ENCODE measurements around the gene CTDSP2.
"Not testable (repeated sequence)": the region's sequence is repeated elsewhere in the genome, so short reads cannot be mapped to it uniquely, and the experiment has no call there.

Gene CTDSP2

DNA sequence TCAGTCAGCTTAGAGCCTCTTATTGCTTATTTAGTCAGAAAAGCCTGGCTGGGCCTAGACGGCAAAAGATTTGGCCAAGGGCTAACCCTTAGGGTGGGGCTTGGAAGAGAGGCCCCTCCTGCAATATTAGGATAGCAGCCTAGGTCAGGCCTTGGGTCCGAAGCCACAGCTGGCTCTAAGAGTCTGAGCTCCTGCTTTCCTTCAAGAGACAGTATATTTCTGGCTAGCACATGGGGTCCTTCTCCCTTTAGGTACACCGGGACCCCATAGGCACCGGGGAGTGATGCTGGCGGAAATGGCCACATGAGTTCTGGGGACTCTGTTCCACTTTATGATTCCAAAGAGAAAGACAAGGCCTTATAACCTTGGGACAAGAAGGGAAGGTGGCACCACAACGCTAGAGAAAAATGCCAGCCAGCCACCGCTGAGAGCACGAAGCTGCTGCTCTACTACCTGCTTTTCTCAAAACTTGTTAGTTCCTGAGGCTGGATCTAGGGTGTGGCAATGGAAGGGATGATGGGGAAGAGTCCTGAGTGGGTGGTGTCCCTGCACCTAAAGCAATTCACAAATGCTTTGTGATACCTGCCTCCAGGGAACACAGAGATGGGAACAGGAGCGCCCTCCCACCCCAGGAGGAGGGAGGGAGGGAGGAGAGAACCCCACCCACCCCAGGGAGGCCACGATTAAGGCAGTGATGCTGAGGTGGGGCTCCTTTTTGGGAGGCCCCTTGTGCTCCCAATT is 24.9 kb downstream of the CTDSP2 start:
- TF ChIP-seq, protein P1, sequence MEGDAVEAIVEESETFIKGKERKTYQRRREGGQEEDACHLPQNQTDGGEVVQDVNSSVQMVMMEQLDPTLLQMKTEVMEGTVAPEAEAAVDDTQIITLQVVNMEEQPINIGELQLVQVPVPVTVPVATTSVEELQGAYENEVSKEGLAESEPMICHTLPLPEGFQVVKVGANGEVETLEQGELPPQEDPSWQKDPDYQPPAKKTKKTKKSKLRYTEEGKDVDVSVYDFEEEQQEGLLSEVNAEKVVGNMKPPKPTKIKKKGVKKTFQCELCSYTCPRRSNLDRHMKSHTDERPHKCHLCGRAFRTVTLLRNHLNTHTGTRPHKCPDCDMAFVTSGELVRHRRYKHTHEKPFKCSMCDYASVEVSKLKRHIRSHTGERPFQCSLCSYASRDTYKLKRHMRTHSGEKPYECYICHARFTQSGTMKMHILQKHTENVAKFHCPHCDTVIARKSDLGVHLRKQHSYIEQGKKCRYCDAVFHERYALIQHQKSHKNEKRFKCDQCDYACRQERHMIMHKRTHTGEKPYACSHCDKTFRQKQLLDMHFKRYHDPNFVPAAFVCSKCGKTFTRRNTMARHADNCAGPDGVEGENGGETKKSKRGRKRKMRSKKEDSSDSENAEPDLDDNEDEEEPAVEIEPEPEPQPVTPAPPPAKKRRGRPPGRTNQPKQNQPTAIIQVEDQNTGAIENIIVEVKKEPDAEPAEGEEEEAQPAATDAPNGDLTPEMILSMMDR (IDR thresholded peaks at IDR 0.05) = no peak
- no peak for TF ChIP-seq ZFX (IDR thresholded peaks at IDR 0.05; ENCODE audit: borderline replicate concordance)
- no peak overlapping the region for H3K27ac ChIP-seq

DNA sequence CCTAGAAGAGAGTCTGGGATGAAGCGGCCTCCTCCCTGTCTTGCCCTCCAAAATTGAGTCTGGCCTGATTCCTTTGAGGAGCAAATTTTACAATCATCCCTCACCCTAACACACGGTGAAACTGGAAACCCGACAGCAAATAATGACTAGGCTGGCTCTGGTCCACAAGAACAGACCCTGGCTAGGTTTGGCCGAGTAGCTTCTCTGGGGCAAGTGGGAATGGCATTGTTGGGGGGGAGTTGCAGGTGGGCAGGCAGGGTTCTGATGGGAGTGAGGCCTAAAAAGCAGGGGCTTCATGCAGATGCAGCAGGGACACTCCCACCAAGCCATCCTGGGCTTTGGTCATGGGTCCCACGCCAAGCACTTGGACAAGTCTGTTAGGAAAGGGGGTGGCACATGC is 25.5 kb downstream of the CTDSP2 start:
- not testable (repeated sequence) for H3K27ac ChIP-seq

DNA sequence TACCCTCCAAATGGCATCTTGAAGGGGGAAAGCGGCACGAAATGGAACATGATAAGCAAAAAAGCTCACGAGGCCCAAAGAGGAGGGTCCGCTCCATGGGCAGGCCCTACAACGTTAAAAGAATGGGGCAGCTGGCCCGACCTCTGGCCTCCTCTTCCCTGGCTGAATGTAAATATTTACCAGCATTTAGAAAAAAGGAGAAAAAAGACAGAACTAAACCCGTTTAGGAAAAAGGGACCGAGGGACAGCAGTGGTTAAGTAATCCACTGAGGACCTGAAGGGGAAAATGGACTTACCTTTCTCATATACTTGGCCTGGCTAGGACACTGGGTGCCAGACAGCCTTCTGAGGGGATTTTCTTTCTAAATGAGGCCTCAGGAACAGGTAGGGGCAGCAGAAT is 26.4 kb downstream of the CTDSP2 start:
- not testable (repeated sequence) for H3K27ac ChIP-seq

DNA sequence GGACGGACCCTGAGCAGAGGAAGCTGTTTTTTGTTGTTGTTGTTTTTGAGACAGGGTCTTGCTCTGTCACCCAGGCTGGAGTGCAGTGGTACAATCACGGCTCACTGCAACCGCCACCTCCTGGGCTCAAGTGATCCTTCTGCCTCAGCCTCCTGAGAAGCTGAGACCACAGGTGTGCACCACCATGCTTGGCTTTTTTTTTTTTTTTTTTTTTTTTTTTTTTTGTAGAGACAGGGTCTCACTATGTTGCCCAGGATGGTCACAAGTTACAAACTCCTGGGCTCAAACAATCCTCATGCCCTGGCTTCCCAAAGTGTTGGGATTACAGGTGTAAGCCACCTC is 28.6 kb downstream of the CTDSP2 start:
- not testable (repeated sequence) for H3K27ac ChIP-seq

DNA sequence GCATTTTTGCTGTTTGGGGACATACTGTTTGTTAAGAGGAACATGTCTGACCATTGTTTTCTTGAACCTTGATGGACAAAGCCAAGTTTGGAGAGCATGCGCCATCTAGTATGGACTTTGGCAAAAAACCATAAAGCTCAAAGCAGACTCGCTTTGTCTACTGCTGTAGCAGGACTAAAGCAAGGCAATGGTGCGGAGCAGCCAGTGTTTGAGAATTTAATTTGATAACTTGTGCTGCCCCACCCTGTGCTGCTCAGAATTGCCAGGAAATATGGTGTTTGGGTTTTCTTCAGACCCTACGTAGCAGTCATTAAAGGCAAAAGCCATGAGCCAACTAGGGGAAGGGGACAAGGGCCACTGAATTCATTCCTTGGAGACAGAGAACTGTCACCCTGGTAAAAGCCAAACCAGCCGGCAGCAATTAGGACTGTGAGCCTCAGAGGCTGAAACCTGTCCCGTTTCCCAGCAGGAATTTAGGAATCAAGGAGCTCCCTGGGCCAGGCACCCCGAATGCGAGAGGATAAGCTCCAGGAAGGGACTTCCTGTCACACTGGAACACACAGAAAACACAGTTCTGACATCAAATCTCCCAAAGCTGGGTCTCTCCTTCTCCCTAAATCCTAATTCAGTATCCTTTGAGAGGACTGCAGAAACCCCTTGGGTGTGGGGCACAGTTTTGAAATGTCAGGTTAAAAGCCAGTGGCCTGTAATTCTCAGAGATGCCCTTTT is 29.1 kb downstream of the CTDSP2 start:
- 0 out of 2 replicates have a peak overlapping the region, but pooled peaks have one; percentile 1 for H3K27ac ChIP-seq
- TF ChIP-seq ZFX (IDR thresholded peaks at IDR 0.05; ENCODE audit: borderline replicate concordance) = no peak
- TF ChIP-seq, protein P1 (IDR thresholded peaks at IDR 0.05) = no peak

DNA sequence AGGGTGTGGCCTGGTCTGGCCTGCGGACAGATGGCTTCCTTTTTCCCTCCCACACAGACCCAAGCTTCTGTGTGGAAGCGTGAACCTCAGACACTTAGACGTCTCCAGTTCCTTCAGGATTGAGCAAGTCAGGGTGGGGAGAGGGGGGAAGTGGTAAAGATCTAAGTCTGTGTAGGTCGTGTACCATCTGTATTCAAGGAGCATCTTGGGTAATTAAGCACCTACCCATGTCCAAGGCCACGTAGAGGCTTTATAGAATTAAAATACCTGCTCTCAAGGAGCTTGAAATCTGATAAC is 29.7 kb downstream of the CTDSP2 start:
- TF ChIP-seq, protein P1 (IDR thresholded peaks at IDR 0.05) = no peak
- no peak for TF ChIP-seq ZFX (IDR thresholded peaks at IDR 0.05; ENCODE audit: borderline replicate concordance)
- no peak overlapping the region for H3K27ac ChIP-seq

DNA sequence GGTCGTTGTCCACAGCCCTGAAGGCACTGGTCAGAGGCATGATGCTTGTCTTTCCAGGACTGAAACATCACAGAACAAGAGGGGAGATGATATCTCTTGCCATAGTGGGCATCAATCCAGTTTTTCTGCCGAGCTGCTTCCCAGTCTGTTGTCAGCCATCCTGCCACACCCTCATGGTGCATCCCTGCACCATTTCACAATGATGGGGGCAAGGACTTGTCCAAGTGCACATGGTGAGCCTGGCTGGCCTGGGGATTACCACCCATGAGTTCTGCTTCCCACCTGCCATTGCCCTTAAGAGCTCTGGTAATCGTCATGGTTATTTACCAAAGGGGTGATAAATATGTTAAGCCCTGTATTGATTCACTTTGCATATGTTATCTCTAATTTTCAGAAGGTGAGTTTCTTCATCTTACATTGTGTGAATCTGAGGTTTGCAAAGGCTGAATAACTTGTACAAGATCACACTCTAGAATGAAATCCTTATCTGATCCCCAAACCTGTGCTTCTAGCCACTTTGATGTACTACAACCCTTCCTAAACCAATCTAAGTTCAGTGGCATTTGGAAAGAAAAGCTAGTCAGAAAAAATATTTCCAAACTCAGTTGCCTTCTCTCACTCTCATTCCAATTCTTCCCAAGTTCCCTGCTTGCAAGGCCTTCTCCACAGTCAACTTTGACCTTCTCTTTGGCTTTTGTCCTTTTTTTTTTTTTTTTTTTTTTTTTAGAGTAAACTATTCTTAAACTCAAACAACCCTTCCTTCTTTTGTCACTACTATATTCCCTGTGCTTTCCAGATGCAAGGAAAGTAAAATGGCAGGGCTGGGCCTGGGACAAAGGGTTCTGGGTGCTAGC is 30.3 kb downstream of the CTDSP2 start:
- H3K27ac ChIP-seq = no peak overlapping the region
- no peak for TF ChIP-seq ZFX (IDR thresholded peaks at IDR 0.05; ENCODE audit: borderline replicate concordance)
- TF ChIP-seq, protein P1 (IDR thresholded peaks at IDR 0.05) = no peak

DNA sequence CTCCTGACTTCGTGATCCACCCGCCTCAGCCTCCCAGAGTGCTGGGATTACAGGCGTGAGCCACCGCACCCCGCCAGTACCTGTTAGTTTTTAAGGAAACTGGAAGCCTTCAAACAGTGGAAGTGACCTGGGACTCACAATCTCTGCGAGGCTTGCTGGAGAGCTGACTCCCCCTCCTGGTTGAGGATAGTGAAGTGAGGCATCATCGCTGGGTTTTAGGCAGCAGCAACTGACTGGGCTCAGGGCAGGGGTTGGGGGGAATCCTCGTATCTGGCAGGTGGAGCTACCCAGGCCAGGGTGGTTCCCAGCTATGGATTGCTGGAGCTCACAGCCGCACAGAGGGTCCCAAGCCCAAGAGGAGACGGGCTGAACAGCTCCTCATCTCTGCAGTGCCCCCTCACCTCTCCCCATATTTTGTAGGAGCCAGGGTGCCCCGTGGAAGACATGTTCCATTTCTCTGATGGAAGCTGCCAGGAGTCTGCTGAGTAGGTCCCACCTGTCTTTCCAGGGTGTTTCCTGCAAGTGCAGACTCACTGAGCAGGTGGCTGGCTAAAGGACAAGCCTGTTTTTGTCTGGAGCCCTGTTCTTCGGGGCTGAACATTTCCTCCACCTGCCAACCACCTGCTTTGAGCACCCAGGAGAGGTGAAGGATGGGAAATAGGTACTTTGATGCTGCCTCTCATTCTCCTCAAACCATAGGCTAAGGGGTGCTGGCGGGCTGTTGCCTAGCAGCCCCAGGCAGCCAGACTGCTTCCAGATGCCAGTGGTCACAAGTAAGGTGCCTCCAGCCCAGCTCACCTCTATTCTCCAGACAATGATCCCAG is 31.1 kb downstream of the CTDSP2 start:
- no peak overlapping the region for H3K27ac ChIP-seq
- TF ChIP-seq ZFX (IDR thresholded peaks at IDR 0.05; ENCODE audit: borderline replicate concordance) = no peak
- TF ChIP-seq, protein P1 (IDR thresholded peaks at IDR 0.05) = no peak

Data from 22Rv1 (cell line).